ENCODE results near the gene ZNF407.

Gene ZNF407

GRCh38 chr18:74775239-74775638 lies 177.6 kb downstream of the ZNF407 start:
- in situ Hi-C loops (cut with MboI; ENCODE audit: low sequenced_read_pairs) = no loop called here

GRCh38 chr18:74778191-74778847 lies 180.6 kb downstream of the ZNF407 start:
- in situ Hi-C loops (cut with MboI; ENCODE audit: low sequenced_read_pairs) = no loop called here

GRCh38 chr18:74784752-74785151 lies 187.1 kb downstream of the ZNF407 start:
- in situ Hi-C loops (cut with MboI; ENCODE audit: low sequenced_read_pairs) = no loop called here

- in situ Hi-C loops (cut with MboI; ENCODE audit: low sequenced_read_pairs) = no loop called here
Measured at GRCh38 chr18:74785632-74786031, 188.0 kb downstream of the ZNF407 start.

- in situ Hi-C loops (cut with MboI; ENCODE audit: low sequenced_read_pairs) = no loop called here
Measured at GRCh38 chr18:74788657-74789056, 191.0 kb downstream of the ZNF407 start.

GRCh38 chr18:74789078-74789477 lies 191.4 kb downstream of the ZNF407 start:
- in situ Hi-C loops (cut with MboI; ENCODE audit: low sequenced_read_pairs) = no loop called here

- in situ Hi-C loops (cut with MboI; ENCODE audit: low sequenced_read_pairs) = no loop called here
Measured at GRCh38 chr18:74790451-74790850, 192.8 kb downstream of the ZNF407 start.

- in situ Hi-C loops (cut with MboI; ENCODE audit: low sequenced_read_pairs) = no loop called here
Measured at GRCh38 chr18:74791501-74792194, 194.0 kb downstream of the ZNF407 start.

- in situ Hi-C loops (cut with MboI; ENCODE audit: low sequenced_read_pairs) = no loop called here
Measured at GRCh38 chr18:74793746-74794145, 196.1 kb downstream of the ZNF407 start.

- in situ Hi-C loops (cut with MboI; ENCODE audit: low sequenced_read_pairs) = no loop called here
Measured at GRCh38 chr18:74795751-74796150, 198.1 kb downstream of the ZNF407 start.

GRCh38 chr18:74796211-74796610 lies 198.5 kb downstream of the ZNF407 start:
- in situ Hi-C loops (cut with MboI; ENCODE audit: low sequenced_read_pairs) = no loop called here

- in situ Hi-C loops (cut with MboI; ENCODE audit: low sequenced_read_pairs) = no loop called here
Measured at GRCh38 chr18:74796841-74797576, 199.3 kb downstream of the ZNF407 start.

- in situ Hi-C loops (cut with MboI; ENCODE audit: low sequenced_read_pairs) = no loop called here
Measured at GRCh38 chr18:74797577-74798151, 200.0 kb downstream of the ZNF407 start.

- in situ Hi-C loops (cut with MboI; ENCODE audit: low sequenced_read_pairs) = no loop called here
Measured at GRCh38 chr18:74799542-74799941, 201.9 kb downstream of the ZNF407 start.

GRCh38 chr18:74800098-74800497 lies 202.4 kb downstream of the ZNF407 start:
- in situ Hi-C loops (cut with MboI; ENCODE audit: low sequenced_read_pairs) = no loop called here

GRCh38 chr18:74803117-74803516 lies 205.4 kb downstream of the ZNF407 start:
- in situ Hi-C loops (cut with MboI; ENCODE audit: low sequenced_read_pairs) = no loop called here

GRCh38 chr18:74803769-74804168 lies 206.1 kb downstream of the ZNF407 start:
- in situ Hi-C loops (cut with MboI; ENCODE audit: low sequenced_read_pairs) = no loop called here

GRCh38 chr18:74804677-74805076 lies 207.0 kb downstream of the ZNF407 start:
- in situ Hi-C loops (cut with MboI; ENCODE audit: low sequenced_read_pairs) = no loop called here

- in situ Hi-C loops (cut with MboI; ENCODE audit: low sequenced_read_pairs) = no loop called here
Measured at GRCh38 chr18:74806073-74806472, 208.4 kb downstream of the ZNF407 start.

- in situ Hi-C loops (cut with MboI; ENCODE audit: low sequenced_read_pairs) = no loop called here
Measured at GRCh38 chr18:74806700-74807416, 209.2 kb downstream of the ZNF407 start.

GRCh38 chr18:74817576-74817975 lies 219.9 kb downstream of the ZNF407 start:
- in situ Hi-C loops (cut with MboI; ENCODE audit: low sequenced_read_pairs) = no loop called here
